ENCODE measurements around the gene TRABD2B. TPM values are rescaled to one million over a fixed set of nuclear protein-coding genes. Genes with fewer than 3 reads are reported as not detected.

The TRABD2B gene
- total and polyA plus RNA-seq, 11 donors = 0.31 to 1.1 (median 0.80) TPM

GRCh38 chr1:47906009-47906432 is 91.2 kb downstream of the TRABD2B start:
- 65 to 79% (median 67%) methylated on average over 4 of the region's 4 CpGs for WGBS, 4 donors
- Histone ChIP-seq H3K27ac (no peak overlapping the region), H3K36me3 (no peaks in the 10 kb centered on the region), H3K27me3 (no peaks in the 10 kb centered on the region), H3K4me1 (no peaks in the 10 kb centered on the region), H3K9me3 (no peaks in the 10 kb centered on the region), H3K4me3 (no peak overlapping the region)
- DNase-seq (no peak), ATAC-seq (peak in 2 of 4 donors; percentile 35 to 38)
- intact Hi-C loops (cut with DNase I) = no loop called here
- TF ChIP-seq CTCF (IDR thresholded peaks at IDR 0.05) = no peak
- TF ChIP-seq POLR2A (IDR thresholded peaks at IDR 0.05) = no peak

- no peak for TF ChIP-seq CTCF (IDR thresholded peaks at IDR 0.05)
- no peak for TF ChIP-seq POLR2A (IDR thresholded peaks at IDR 0.05)
- intact Hi-C loops (cut with DNase I) = no loop called here
- Histone ChIP-seq H3K9me3 (no peaks in the 10 kb centered on the region), H3K4me1 (no peaks in the 10 kb centered on the region), H3K27ac (no peak overlapping the region), H3K36me3 (no peaks in the 10 kb centered on the region), H3K27me3 (no peaks in the 10 kb centered on the region), H3K4me3 (no peak overlapping the region)
- DNase-seq = no peak
- no peak for ATAC-seq
Measured at GRCh38 chr1:47903723-47904122, 93.5 kb downstream of the TRABD2B start.

GRCh38 chr1:47901001-47901575 is 96.1 kb downstream of the TRABD2B start:
- Histone ChIP-seq H3K27me3 (no peaks in the 10 kb centered on the region), H3K4me1 (no peaks in the 10 kb centered on the region), H3K36me3 (no peaks in the 10 kb centered on the region), H3K4me3 (no peak overlapping the region), H3K9me3 (no peaks in the 10 kb centered on the region), H3K27ac (no peak overlapping the region)
- DNase-seq = no peak
- 86 to 94% (median 89%) methylated on average over 3 of the region's 3 CpGs for WGBS, 4 donors
- no peak for ATAC-seq
- TF ChIP-seq POLR2A (IDR thresholded peaks at IDR 0.05) = no peak
- no peak for TF ChIP-seq CTCF (IDR thresholded peaks at IDR 0.05)
- intact Hi-C loops (cut with DNase I) = no loop called here

GRCh38 chr1:47898133-47898845 is 98.9 kb downstream of the TRABD2B start:
- intact Hi-C loops (cut with DNase I) = no loop called here
- no peaks in the 10 kb centered on the region for H3K27me3 ChIP-seq
- no peak overlapping the region for H3K27ac ChIP-seq
- DNase-seq (no peak), ATAC-seq (no peak)
- TF ChIP-seq POLR2A (IDR thresholded peaks at IDR 0.05) (no peak), CTCF (IDR thresholded peaks at IDR 0.05) (no peak)
- H3K9me3 ChIP-seq = no peaks in the 10 kb centered on the region
- 56 to 67% (median 64%) methylated on average over 6 of the region's 6 CpGs for WGBS, 4 donors
- H3K4me3 ChIP-seq = no peak overlapping the region
- H3K36me3 ChIP-seq = no peaks in the 10 kb centered on the region
- no peaks in the 10 kb centered on the region for H3K4me1 ChIP-seq
